GM19397 (cell line): ENCODE data around the gene ODR4.
"Not testable (repeated sequence)": the region's sequence is repeated elsewhere in the genome, so short reads cannot be mapped to it uniquely, and the experiment has no call there.

Experiments used
- ATAC-seq: cut with Tn5 transposase; IDR thresholded peaks from one replicate; pipeline ENCODE4 v1.9.1; 2021; ENCODE audit warnings: mild to moderate bottlenecking, moderate library complexity; ENCODE audit not compliant: unreplicated experiment

Gene ODR4

DNA sequence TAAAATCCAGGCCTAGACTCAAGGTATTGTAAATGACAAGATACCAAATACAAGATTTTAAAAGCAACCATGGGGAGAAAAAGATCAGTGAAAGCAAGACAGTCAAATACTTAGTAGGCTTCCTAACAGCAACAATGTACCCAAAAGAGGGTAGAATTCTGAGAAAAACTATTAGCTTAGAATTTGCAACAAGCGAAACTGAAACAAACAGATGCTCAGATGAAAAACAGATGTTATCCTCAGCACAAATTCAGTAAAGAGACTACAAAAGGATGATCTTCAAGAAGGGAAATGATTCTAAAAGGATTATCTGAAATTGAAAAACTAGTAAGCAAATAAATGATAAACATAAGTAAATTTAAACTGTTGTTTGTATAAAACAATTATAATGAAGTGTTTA lies 45.3 kb downstream of the ODR4 start:
- ATAC-seq, result peak; percentile 79

- no peak for ATAC-seq
Observed at GRCh38 chr1:186421446-186421845, 45.8 kb downstream of the ODR4 start.

DNA sequence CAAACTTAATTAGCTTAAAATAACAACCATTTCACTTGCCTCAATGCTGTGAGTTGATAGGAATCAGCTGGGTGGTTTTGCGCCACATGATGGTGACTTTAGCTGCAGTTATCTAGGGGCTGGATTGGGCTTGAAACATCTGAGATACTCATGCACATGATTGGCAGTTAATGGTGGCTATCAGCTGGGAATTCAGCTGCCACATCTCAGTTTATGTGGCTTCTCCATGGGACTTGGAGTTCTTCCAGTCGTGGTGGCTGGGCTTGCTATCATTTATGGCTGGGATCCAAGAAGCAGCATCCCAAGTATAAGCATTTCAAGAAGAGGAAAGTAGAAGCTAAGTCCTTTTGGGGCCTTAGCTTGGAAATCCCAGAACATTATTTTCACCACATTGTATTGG lies 48.9 kb downstream of the ODR4 start:
- no peak for ATAC-seq

DNA sequence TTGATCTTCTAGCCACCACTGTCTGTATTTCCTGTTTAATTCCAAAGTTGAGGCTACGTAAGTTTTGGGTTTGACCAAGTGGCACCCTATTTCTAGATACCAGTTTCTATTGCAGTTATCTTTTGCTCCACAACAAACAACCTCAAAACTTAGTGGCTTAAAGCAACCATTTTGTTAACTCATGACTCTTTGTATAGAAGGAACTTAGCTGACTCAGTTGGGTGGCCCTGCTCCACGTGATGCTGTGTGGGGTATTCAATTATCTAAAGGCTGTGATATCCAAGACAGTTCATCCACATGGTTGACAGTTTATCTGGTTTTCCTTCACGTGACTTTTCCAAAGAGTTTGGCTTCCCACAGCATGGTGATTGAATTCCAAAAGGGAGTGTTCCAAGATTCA lies 50.5 kb downstream of the ODR4 start:
- ATAC-seq, result no peak

DNA sequence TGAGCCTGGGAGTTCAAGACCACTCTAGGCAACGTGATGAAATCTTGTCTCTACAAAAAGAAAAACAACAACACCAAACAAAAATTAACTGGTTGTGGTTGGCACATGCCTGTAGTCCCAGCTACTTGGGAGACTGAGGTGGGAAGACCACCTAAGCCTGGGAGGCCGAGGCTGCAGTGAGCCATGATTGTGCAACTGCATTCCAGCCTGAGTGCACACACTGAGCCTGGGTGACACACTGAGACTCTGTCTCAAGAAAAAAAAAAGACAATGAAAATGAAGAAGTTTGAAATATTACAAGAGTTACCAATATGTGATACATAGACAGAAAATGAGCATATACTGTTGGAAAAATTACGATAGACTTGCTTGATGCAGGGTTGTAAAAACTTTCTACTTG lies 53.4 kb downstream of the ODR4 start:
- ATAC-seq, result no peak

- ATAC-seq, result no peak
Observed at GRCh38 chr1:186435336-186435735, 59.7 kb downstream of the ODR4 start.

GRCh38 chr1:186438567-186438966 lies 62.9 kb downstream of the ODR4 start:
- ATAC-seq, result no peak

- ATAC-seq, result no peak
Observed at GRCh38 chr1:186440584-186440983, 64.9 kb downstream of the ODR4 start.

GRCh38 chr1:186442651-186443375 lies 67.2 kb downstream of the ODR4 start:
- no peak for ATAC-seq

- ATAC-seq, result no peak
Observed at GRCh38 chr1:186443638-186444037, 68.0 kb downstream of the ODR4 start.

DNA sequence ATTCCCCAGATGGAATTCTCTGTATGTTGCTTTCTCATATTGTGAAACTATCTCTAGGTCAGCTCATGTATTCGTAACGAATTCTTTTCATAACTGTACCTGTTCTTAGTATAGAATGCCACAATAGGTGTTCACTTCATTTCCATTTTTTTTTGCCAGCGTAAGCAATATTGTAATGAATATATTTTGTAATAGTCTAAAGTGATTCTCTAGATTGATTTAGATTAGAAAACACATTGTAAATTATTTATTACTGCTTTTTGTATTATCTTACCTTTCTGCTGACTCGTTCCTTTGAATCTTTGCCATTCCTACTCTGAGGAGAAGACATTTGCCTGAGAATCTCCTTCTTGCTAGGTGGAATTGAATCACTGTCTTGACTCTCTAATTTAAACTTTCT lies 70.5 kb downstream of the ODR4 start:
- no peak for ATAC-seq

- no peak for ATAC-seq
Observed at GRCh38 chr1:186454981-186455380, 79.3 kb downstream of the ODR4 start.

DNA sequence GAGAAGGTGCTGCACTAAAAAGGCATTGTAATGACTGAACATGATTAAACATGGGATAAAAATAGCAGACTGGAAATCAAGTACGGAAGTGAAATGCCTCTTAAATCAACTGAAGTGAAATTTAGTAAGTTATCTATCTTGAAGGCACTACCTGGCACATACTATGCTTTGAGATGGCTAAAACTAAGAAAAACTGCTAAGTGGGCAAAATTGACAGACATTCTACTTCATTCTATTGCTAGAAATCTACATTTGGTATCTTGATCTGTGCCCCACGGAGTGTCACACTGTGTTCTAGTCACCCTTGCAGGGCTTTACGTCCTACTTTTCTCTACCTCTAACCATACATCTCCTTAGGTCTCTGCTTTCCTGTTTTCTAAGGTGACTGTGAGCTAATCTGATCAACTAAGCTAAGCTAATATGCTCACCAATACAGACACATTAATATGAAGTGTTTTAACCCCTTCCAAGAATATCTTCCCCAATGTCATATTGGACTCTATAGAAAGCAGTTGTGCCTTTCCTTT lies 81.2 kb downstream of the ODR4 start:
- ATAC-seq, result no peak

- ATAC-seq, result not testable (repeated sequence)
Observed at GRCh38 chr1:186459161-186459560, 83.5 kb downstream of the ODR4 start.

- no peak for ATAC-seq
Observed at GRCh38 chr1:186461014-186461413, 85.4 kb downstream of the ODR4 start, which contains the start of gene PDC. Gene PDC (minus strand): TSS chr1:186461114. CDS start chr1:186449459, 11,655 bp downstream.

DNA sequence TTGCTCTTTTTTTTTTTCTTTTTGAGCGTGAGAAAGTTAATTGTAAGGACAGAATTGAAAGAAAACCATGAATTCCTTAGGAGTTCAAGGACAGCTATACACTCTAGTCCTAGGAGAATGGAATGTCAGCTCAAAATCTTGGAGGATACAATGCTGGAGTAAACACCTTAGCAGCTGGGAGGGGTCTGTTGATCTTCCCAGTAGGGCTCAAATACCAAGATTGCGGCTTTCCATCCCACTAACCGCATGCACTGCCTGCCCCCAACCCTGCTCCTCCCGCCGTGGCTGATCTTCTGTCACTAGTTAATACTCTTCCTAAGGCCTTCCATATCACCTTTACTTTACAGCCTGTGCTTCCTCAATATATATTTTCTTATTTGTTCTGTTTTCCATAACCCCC lies 87.9 kb downstream of the ODR4 start:
- no peak for ATAC-seq

- no peak for ATAC-seq
Observed at GRCh38 chr1:186463926-186464325, 88.3 kb downstream of the ODR4 start.

GRCh38 chr1:186465491-186465890 lies 89.9 kb downstream of the ODR4 start:
- ATAC-seq, result not testable (repeated sequence)

GRCh38 chr1:186465946-186466345 lies 90.3 kb downstream of the ODR4 start:
- ATAC-seq, result no peak
